Measurements from ENCODE around the gene ADRA2B.

- no peak for TF ChIP-seq POLR2AphosphoS5 (IDR thresholded peaks at IDR 0.05; ENCODE audit: low read depth, low read length)
- TF ChIP-seq SIN3A (IDR thresholded peaks at IDR 0.05; ENCODE audit: borderline replicate concordance, insufficient read depth, low read length), result no peak
- no peak for TF ChIP-seq REST (IDR thresholded peaks at IDR 0.05; ENCODE audit: insufficient read depth in 1 of 2, low read depth in 2 of 2, low read length in 2 of 2)
Observed at GRCh38 chr2:96131152-96131812, 14.9 kb upstream of the ADRA2B start.

Data from PFSK-1 (cell line).